T-helper 9 cell (primary cell): ENCODE data around the gene LYPD6B.
A peak's percentile ranks its signal among the peaks of the same experiment; 100 is the strongest.

Experiments
- DNase-seq: peaks from one replicate; pipeline ENCODE4 v3.0.0-alpha.2; 2020

LYPD6B gene

DNA sequence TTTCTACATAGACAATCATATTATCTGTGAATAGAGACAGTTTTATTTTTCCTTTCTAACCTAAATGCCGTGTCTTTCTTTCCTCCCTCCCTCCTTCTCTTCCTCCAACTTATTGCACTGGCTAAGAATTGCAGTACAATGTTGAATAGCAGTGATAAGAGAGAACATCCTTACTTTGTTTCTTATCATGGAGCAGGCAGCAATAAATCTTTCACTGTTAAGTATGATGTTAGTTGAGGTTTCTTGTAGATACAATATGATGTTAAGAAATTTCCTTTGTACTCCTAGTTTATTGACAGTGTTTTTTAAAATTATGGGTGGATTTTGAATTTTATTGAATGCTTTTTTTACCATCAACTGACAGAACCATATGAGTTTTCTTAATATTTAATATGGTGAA lies 6.0 kb downstream of the LYPD6B start:
- no peak for DNase-seq

DNA sequence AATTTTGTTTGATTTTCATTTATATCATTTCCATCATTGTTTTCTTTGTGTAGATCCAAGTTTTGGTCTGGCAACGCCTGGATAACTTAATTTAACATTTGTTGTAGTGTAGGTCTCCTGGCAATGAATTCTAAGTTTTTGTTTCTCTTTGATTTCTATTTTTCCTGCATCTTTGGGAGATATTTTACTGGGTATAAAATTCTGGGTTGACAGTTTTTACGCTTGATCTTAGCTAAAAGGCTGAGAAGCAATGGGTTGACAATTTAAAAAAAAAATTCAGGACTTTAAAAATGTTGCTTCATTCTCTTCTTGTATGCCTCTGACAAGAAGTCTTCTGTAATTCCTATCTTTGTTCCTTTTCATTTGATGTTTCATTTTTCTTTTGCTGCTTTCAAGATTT lies 8.6 kb downstream of the LYPD6B start:
- DNase-seq, result no peak

DNA sequence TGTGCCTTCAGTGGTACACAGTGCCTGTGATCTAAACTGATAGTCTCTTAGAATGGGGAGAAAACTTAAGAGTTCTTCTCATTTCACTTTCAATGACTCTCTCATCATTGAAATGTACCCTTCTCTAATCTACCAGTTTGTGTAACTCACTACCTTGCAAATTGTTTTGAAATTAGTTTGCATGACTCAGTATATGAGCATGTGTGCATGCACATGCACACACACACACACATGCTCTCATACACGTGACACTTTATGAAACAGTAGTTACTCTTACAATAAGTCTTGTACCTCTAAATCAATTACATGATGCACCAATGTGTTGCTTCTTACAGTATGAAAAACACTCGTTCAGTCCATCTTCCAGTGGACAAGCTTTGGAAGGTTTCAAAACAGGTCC lies 10.6 kb downstream of the LYPD6B start:
- no peak for DNase-seq

DNA sequence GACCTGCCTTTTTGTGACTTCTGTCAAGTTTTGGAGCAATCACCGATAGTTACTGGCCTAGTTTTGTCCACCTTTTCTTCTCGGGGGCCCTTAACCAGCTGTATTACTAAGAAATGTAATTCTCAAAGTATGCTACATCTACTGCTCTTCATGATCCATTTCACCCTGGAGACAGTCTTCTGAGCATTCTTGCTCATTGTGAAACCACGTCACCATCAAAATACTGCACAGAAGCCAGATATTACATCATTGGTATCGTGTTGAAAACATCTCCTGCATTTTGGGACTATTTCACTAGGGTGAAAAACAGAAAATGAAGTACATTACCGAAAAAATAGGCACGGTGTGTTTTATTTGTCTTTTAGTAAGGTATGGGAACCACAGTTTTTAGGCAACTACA lies 11.7 kb downstream of the LYPD6B start:
- DNase-seq, result no peak

DNA sequence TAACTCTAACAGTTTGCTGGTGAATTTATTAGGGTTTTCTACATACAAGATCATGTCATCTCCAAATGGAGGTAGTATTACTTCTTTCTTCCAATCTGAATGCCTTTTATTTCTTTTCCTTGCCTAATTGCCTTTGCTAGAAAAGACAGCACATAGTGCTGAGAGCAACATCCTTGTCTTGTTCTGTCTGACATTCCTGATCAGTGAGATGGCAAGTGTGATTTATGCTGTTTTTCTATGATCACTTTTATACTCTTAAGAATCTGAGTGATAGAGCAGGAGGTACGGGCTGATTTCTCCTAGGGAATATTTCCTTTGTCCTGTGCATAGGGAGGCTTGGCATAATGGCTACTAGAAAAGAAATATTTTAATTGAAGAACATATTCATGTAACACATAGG lies 17.3 kb downstream of the LYPD6B start:
- DNase-seq, result no peak

DNA sequence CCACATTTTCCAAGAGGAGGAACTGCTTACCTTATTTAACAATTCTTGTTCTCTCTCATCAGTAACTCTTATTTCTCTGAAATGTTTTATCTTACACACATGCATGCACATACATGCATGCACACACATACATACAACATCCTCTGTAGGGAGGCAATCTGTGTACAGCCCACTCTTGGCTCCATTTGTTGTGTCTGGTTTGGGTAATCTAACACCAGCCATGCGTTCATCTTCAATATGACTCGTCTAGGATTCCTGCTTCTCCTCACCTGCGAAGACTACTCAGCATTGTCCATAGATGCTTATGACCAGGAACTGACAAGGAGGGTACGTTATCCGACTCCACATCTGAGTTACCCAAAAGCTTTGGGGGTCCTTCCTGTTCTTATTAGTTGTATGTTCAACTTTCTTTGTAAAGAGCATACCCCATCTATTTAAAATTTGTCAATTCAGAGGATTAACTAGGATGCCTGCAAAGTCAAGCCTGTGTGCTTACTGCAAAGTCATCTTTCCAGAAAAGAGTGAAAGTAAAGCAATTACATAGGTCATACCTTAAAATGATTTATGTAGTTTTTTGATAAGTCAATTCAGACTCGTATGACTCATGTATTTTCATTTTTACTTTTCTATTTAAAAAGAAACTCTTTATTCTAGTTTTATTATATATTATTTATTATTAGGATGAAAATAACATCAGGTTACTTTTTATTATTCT lies 18.2 kb downstream of the LYPD6B start:
- DNase-seq, result no peak

DNA sequence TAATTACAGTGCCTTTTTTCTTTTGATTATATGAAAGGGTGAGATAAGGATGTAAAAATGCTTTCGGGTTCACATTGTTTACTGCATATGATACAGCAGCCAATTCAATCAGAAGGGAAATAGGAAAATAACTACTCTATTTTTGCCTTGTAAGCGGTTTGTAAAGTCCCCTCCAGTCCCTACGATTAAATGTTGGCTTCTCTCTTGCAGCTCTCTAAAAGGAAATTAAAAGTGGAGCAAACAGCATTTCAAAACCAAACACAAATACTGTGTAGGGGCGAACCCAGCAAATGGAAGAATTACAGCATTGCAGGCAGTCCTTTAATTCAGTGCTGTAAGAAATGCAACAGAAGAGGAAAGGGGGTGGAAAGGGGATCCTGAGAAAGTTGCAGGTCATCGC lies 18.9 kb downstream of the LYPD6B start:
- DNase-seq, result no peak

DNA sequence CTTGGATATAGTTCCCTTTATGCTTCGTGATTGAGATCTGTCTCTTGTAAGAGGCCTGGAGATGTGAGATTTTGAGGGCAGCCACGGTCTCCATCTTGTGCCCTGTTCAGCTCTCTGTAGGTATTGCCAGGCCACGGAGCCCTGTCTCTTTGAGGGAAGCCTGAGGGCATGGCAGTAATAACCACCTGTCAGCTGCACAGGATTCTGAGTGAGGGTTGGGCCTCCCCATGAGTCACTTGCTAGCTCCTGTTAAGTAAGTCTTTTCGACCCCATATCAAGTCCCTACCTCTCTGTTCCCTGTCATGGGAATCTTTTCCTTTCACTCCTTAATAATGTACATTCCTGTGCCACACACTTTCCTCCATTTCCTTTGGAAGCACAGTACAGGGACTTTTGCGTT lies 20.4 kb downstream of the LYPD6B start:
- no peak for DNase-seq

DNA sequence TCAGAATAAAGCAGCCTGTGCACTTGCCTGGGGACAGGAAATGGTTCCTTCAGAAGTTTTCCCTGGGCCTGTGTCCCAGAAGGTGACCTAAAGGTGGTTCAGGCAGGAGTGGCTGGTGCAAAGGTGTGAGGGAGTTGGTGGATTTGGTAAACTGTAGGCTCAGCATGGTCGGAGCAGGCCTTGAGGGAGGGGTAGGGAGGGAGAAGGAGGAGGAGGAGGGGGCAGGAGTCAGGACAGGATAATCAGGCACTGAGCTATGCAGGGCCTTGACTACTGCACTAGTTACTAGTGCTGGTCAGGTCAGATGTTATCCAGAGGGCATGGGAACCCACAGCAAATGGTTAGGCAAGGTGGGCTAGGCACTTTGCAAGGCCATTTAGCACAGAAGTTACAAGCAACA lies 21.3 kb downstream of the LYPD6B start:
- no peak for DNase-seq

DNA sequence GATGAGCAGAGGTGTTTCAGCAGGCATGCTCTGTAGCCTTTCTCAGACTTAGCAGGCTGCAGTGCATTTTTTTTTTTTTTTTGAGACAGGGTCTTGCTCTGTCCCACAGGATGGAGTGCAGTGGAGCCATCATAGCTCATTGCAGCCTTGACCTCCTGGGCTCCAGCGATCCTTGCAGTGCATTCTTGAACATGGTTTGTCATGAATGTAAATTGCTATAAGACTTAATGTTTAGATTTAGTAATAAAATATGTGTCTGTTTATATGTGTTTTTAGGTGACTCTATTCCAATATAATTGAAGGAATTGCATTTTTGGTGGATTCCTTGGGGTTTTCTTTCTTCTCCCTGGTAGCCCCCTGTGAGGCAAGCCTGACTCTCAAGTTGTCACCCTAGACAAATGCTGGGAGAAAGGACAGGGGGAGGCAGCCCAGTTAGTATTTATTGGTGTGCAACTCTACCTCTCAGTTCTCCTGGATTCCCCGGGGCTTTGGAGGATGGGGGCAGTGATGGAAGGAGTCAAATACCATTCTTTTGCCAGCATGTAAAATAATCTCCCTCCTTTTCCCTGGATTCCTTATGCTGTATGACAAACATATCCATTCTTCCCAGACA lies 22.7 kb downstream of the LYPD6B start:
- no peak for DNase-seq

DNA sequence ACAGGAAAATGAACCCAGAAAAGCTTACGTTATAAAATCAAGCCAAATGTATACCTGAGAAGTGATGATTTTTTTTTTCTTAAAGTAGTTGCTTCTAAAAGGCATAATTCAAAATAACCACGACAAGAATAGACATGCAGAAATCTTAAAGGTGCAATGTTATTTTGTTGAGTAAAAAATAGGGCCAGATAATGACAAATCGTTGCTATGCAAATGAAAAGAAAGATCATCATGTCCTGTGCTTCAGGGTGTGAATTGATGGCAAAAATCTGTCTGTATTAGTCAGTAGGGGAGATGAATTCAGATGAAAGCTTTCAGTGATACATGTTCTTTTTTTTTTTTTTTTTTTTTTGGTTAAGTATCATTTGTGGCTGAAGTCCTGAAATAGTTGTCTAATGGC lies 24.0 kb downstream of the LYPD6B start:
- no peak for DNase-seq

DNA sequence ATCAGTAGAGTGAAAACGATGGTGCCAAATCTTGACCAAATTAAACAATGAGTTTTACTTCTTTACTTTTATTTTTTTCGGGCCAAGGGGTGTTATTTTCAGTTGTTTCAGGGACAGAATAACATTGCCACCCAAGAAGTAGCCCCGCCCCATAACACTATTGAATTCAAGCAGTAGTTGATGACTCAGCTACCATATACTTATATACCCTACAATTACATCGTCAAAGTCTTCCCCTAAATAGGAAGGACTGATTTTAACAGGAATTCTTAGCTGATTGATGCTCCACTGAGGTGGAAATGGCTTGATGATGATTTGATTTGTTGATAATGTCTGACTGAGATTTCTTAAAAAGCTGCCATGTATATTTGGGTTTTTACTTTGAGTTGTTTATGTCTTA lies 24.7 kb downstream of the LYPD6B start:
- no peak for DNase-seq

DNA sequence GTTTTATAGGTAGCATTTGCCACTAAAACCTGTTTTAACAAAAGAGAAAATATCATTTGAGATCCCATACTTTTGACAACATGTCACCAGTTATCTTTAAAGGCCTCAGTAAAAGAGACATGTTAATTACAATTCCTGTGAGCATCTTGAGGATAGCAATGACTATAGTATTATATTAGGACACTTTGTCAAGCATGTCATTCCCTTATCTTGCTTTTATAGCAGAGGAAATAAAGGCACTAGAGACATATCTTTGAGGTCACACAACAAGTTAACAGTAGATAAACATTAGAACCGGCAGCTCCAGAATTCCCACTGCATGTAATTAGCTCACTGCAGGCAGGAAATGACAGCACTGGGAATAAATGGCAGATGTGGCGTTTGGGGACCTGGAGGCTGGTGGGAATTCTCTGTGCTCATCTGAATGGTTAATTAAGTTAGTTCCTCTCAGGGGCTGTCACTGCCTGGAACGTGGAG lies 25.9 kb downstream of the LYPD6B start:
- DNase-seq, result no peak

DNA sequence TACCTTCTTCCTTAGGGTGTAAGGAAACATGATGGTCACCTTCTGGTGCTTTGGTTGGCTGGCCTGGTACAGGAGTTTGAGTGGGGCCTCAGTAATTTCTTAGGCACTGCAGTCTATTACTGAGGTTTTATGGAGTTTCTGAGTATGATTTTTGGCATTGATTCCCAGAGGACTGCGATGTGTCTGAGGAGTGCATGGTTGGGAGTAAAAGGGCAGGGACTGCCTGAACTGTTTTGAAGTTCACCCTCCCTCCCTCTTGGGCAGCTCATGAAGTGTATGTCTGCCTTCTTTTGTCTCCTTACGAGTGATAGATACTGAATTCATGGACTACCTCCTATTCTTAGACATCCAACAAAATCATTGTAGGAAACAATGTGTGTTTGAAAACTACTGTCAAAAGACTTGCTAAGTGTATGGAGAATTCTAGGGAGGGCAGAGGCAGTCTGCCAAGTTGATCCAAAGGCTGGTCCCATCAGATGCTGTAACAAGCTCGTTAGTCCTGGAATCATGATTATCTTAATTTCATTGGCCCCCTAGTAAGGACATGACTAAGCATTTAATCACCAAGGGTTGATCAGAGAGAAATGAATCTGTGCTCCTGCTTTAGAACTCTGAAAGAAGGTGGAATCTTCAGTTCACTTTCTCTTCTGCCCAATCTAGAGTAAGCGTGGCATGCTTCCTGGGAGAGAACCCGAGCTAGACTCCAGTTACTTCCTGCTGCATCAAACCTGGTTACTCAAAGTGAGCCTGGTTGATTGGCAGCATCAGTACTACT lies 26.5 kb downstream of the LYPD6B start:
- DNase-seq, result no peak

DNA sequence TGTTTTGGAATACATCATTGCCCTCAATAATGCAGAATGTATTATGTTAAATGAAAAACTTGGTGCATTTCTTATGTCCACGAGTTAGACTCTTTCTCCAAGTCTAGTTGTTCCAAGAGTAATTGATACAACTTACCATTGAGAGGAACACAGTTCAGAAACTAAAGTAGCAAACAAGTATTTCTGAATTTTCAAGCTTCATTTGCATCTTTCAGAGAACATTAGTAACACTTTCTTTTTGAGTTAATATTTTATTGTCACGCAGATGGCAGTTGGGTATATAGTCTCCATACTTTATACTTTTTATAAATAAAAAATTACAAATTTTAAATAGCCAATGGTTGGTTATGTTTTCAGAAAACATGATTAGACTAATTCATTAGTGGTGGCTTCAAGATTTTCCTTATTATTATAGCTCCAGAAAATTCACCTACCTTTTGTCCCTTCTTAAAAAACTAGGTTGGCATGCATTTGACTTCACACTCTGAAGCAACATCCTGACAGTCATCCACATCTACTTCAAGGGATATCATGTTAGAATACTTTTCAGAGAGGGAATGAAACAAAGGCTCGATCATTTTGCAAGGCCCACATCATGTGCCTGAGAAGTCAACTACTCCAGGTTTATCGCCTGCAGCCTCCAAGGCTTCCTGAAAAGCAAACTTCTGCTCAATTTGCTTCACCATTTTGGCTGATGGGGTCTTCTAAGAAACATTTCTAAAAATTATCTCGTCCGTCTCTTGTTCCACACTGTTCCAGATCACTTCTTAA lies 29.9 kb downstream of the LYPD6B start:
- DNase-seq, result no peak

DNA sequence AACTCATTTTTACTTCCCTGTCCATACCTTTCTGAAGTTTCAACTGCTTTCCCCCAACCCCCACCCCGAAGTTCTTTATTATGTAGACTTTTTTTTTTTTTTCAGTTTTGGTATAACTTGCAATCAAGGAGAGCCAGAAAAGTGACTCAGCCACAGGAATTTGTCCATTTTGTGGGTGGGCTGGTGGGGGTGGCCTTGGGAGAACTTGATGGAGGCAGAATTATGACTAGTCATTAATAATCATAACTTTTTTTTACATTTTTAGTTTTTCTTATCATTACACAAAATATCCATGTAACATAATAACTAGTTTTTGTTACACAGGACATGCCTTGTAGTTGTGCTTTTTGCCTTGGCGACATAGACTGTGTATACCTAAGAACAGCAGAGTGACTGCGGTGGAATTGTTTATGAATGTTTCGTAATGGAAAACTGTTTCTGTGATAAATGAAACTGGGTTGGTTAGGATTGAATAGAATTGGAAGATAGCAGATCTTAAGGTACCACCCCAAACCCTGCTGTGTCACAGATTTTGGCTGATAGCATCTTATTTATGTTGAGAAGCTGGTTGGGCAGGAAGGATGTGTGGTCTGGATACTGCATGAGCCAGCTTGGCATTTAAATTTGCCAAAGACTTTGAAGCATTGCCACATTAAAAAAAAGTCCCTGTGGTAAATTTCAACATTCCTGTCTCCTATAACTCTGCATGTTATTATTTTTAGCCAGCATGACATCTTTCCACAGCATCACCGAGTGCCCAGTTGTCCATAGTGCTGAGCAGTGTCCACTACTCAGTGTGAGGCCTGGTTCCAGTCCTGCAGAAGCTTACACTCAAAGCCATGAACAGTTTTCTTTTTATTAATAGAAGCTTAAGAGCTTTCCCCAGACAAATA lies 30.7 kb downstream of the LYPD6B start:
- peak; percentile 1 for DNase-seq

DNA sequence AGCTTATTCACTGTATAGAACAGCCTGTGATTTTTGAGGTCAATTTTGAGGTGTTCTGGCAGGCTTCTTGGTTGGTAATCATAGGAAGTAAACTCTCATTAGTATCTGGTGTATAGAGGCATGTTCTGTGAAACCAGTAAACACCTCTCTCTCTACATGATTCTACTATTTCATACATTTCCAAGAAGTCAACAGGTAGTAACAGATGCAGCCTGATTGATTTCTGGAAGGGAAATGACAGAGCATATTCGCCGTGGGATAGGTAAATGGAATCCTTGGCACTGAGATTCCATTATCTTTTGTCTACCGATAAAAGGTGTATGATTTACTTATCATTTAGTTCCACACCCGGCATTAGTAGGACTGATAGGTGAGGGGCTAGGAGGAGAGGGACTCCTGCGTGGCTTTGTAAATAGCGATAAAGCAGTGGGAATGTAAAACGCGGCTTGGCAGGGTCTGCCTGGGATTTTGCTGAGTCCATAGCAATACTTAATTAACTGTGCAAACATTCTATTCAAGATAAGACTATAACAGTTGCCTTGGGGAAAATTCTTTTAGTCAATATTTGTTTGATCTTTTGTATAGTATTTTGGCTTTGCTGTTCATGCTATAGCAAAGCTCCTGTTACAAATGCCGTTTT lies 32.3 kb downstream of the LYPD6B start:
- no peak for DNase-seq

DNA sequence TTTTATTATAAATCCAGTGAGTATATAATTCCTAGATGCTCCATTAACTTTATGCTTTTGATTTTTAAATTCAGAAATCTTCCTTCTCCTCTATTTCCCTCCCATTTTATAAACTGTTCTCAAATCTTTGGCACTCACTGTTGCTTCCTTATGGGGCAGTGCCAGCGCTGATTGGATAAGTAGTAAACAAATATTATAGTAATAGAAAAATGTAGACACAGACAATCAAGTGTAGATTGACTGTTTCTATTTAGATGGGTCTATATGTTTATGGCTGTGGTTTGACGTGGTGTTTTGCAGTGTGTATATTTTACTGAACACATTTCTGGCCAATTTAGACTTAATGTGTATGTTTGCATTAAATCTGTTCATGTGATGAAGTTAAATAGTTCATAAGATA lies 36.6 kb downstream of the LYPD6B start:
- no peak for DNase-seq

DNA sequence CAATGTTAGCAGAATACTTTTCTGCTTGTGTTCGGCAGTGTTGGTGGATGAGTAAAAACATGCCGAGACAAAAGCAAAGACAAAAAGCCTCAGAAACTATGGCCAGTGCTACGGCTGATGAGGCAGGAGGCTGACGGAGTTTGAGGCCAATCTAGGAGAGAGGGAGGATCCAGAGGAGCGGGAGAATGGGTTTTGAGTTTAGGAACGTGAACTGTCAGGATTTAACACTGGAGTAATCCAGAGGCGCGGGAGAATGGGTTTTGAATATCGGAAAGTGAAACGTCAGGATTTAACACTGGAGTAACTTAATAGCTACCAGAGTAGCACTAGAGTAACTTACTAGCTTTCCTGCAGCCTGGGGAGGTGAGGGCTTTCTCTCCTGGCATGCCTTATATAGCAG lies 37.4 kb downstream of the LYPD6B start:
- no peak for DNase-seq

DNA sequence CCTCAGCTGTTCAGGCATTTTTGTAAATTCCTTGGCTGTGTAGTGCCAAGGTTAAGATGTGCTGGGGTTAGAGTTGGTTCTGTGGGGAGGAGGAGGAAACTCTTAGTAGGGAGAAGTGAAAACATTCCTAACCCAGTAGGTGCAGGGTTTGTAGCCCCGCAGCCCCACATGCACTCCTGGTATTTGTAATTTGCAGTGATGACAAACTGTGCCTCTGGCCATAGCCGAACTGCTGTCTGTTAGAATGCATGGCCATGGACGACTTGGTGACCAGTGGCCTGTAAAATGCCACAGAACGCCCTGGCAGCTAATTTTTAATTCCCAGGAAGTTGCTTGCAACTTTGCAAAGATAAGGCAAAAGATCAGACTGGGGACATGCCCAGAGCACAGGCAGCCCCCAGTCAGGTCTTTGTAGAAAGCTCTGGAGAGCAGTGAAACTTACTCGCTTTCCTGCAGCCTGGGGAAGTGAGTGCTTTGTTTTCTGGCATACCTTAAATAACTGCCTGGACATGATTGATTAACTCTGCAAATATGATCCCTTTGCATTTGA lies 38.4 kb downstream of the LYPD6B start:
- DNase-seq, result no peak

DNA sequence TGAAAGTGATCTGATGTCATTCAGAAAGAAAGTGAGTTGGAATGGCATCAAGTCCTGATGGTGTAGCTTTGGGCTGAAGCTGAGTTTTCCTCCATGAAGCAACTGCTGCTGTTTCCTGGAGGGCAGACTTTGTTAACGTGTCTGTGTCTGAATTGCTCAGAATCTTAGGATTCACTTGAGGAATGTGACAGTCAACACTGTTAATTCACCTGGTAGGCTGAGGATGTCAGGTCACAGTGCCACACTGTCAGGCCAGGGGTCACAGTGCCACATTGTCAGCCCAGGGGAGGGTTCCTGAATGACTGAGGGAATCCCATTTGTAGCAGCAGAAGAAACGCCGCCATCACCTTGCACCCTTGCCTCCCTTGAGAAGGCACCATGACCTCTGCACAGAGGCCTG lies 39.4 kb downstream of the LYPD6B start:
- DNase-seq, result no peak
